HEK293 (cell line): ENCODE data around the gene GRID2.

ENCODE experiments used
- CTCF ChIA-PET: fragments of 350-600 bp; formaldehyde crosslinking; extraction: SDS; loops from one replicate; lab custom pipeline; 2021; ENCODE audit warnings: antibody characterized with exemption; lab: Yijun Ruan, JAX
- POLR2A ChIA-PET: fragments of 300-600 bp; formaldehyde crosslinking; extraction: SDS; loops from one replicate; lab custom pipeline; 2020; ENCODE audit warnings: antibody characterized with exemption, inconsistent platforms; lab: Yijun Ruan, JAX
- H3K27ac ChIP-seq: fragments of 200-500 bp; sonication (Bioruptor generic); 2 replicates; pipeline ENCODE4 v1.5.1; 2014; ENCODE audit warnings: low read depth, low read length, control low read depth, inconsistent platforms; ENCODE audit errors: extremely low read depth
- H3K36me3 ChIP-seq, 2 experiments: fragments of 200-500 bp in 1 of 2; sonication (Bioruptor generic) in 1 of 2; 1 replicate in 1 of 2; 2 replicates in 1 of 2; pipeline ENCODE4 v1.5.1; 2014 to 2017; ENCODE audit warnings: inconsistent platforms in 2 of 2, low read length in 2 of 2; ENCODE audit not compliant: control insufficient read depth in 2 of 2, insufficient read depth in 1 of 2
- H3K4me1 ChIP-seq: fragments of 200-500 bp; sonication (Bioruptor generic); 2 replicates; pipeline ENCODE4 v1.5.1; 2014; ENCODE audit warnings: mild to moderate bottlenecking, low read length, inconsistent platforms; ENCODE audit not compliant: control insufficient read depth, insufficient read depth
- H3K4me3 ChIP-seq: 2 replicates; pipeline ENCODE4 v1.5.1; 2011; ENCODE audit warnings: low read depth, mild to moderate bottlenecking, control low read depth, low read length, moderate library complexity
- H3K9me3 ChIP-seq: fragments of 200-500 bp; sonication (Bioruptor generic); 2 replicates; pipeline ENCODE4 v1.5.1; 2014; ENCODE audit warnings: low read depth, low read length, inconsistent platforms; ENCODE audit not compliant: control insufficient read depth, insufficient read depth
- BCL11B ChIP-seq: fragments of 450-650 bp; formaldehyde crosslinking; IDR thresholded peaks from 2 replicates; pipeline ENCODE4 v1.5.1; 2016; ENCODE audit warnings: low read depth, missing biosample characterization, missing genetic modification characterization
- GLIS1 ChIP-seq: fragments of 450-650 bp; formaldehyde crosslinking; IDR thresholded peaks from 2 replicates; pipeline ENCODE4 v1.5.1; 2016; ENCODE audit warnings: missing biosample characterization, missing genetic modification characterization
- MYNN ChIP-seq: fragments of 450-650 bp; formaldehyde crosslinking; IDR thresholded peaks from 2 replicates; pipeline ENCODE4 v1.5.1; 2016; ENCODE audit warnings: missing biosample characterization, missing genetic modification characterization, borderline replicate concordance
- OVOL3 ChIP-seq: fragments of 450-650 bp; formaldehyde crosslinking; IDR thresholded peaks from 2 replicates; pipeline ENCODE4 v1.5.1; 2016; ENCODE audit warnings: missing biosample characterization, missing genetic modification characterization
- PRDM4 ChIP-seq: fragments of 450-650 bp; formaldehyde crosslinking; IDR thresholded peaks from 2 replicates; pipeline ENCODE4 v1.5.1; 2017; ENCODE audit warnings: missing biosample characterization, missing genetic modification characterization
- WT1 ChIP-seq: fragments of 450-650 bp; formaldehyde crosslinking; IDR thresholded peaks from 2 replicates; pipeline ENCODE4 v1.5.1; 2016; ENCODE audit warnings: missing biosample characterization, missing genetic modification characterization
- ZBTB1 ChIP-seq: fragments of 450-650 bp; formaldehyde crosslinking; IDR thresholded peaks from 2 replicates; pipeline ENCODE4 v1.5.1; 2016; ENCODE audit warnings: missing biosample characterization, missing genetic modification characterization
- ZFHX2 ChIP-seq: fragments of 450-650 bp; formaldehyde crosslinking; conservative IDR thresholded peaks from 2 replicates; pipeline ENCODE4 v1.5.1; 2016; ENCODE audit warnings: missing biosample characterization, missing genetic modification characterization
- ZNF16 ChIP-seq: fragments of 450-650 bp; formaldehyde crosslinking; IDR thresholded peaks from 2 replicates; pipeline ENCODE4 v1.5.1; 2016; ENCODE audit warnings: low read depth, missing biosample characterization, missing genetic modification characterization
- ZNF2 ChIP-seq: fragments of 450-650 bp; formaldehyde crosslinking; IDR thresholded peaks from 2 replicates; pipeline ENCODE4 v1.5.1; 2016; ENCODE audit warnings: missing biosample characterization, missing genetic modification characterization
- ZNF24 ChIP-seq: fragments of 450-650 bp; formaldehyde crosslinking; IDR thresholded peaks from 2 replicates; pipeline ENCODE4 v1.5.1; 2016; ENCODE audit warnings: missing biosample characterization, missing genetic modification characterization
- ZNF394 ChIP-seq: fragments of 450-650 bp; formaldehyde crosslinking; IDR thresholded peaks from 2 replicates; pipeline ENCODE4 v1.5.1; 2016; ENCODE audit warnings: missing biosample characterization, missing genetic modification characterization, mild to moderate bottlenecking, moderate library complexity, borderline replicate concordance
- ZNF423 ChIP-seq: fragments of 450-650 bp; formaldehyde crosslinking; IDR thresholded peaks from 2 replicates; pipeline ENCODE4 v1.5.1; 2016; ENCODE audit warnings: missing biosample characterization, missing genetic modification characterization
- ZNF449 ChIP-seq: fragments of 450-650 bp; formaldehyde crosslinking; IDR thresholded peaks from 2 replicates; pipeline ENCODE4 v1.5.1; 2017; ENCODE audit warnings: missing biosample characterization, mild to moderate bottlenecking, missing genetic modification characterization, moderate library complexity
- ZNF529 ChIP-seq: fragments of 450-650 bp; formaldehyde crosslinking; IDR thresholded peaks from 2 replicates; pipeline ENCODE4 v1.5.1; 2017; ENCODE audit warnings: missing genetic modification characterization, missing biosample characterization; ENCODE audit not compliant: insufficient replicate concordance
- ZNF548 ChIP-seq: fragments of 450-650 bp; formaldehyde crosslinking; IDR thresholded peaks from 2 replicates; pipeline ENCODE4 v1.5.1; 2016; ENCODE audit warnings: missing biosample characterization, missing genetic modification characterization
- ZNF629 ChIP-seq: fragments of 450-650 bp; formaldehyde crosslinking; IDR thresholded peaks from 2 replicates; pipeline ENCODE4 v1.5.1; 2017; ENCODE audit warnings: missing biosample characterization, missing genetic modification characterization
- TF ChIP-seq, protein P1 (sequence below): fragments of 450-650 bp; formaldehyde crosslinking; IDR thresholded peaks from 2 replicates; pipeline ENCODE4 v1.5.1; 2016; ENCODE audit warnings: missing biosample characterization, missing genetic modification characterization

The GRID2 gene

GRCh38 chr4:93448691-93449293, 1145.0 kb downstream of the GRID2 start:
- Histone ChIP-seq H3K4me1 (no peaks in the 10 kb centered on the region), H3K4me3 (no peak overlapping the region), H3K36me3 (no peaks in the 10 kb centered on the region), H3K9me3 (no peaks in the 10 kb centered on the region), H3K27ac (no peak overlapping the region)
- ChIA-PET CTCF (no interaction called here), POLR2A (no interaction called here)
- TF ChIP-seq ZNF423 (tag by site-specific recombination) (no peak), OVOL3 (tag by site-specific recombination) (no peak), ZNF629 (tag by site-specific recombination) (no peak), MYNN (tag by site-specific recombination) (no peak), ZNF449 (tag by site-specific recombination) (no peak), WT1 (tag by site-specific recombination) (no peak), GLIS1 (tag by site-specific recombination) (no peak), ZNF16 (no peak)

- ChIA-PET CTCF (no interaction called here), POLR2A (no interaction called here)
- TF ChIP-seq BCL11B (tag by site-specific recombination) (no peak), ZBTB1 (tag by site-specific recombination) (no peak), ZNF529 (tag by site-specific recombination) (no peak), ZNF548 (tag by site-specific recombination) (no peak), GLIS1 (tag by site-specific recombination) (no peak), ZNF24 (no peak), ZNF394 (tag by site-specific recombination) (no peak), ZNF2 (tag by site-specific recombination) (no peak)
- TF ChIP-seq, protein P1, sequence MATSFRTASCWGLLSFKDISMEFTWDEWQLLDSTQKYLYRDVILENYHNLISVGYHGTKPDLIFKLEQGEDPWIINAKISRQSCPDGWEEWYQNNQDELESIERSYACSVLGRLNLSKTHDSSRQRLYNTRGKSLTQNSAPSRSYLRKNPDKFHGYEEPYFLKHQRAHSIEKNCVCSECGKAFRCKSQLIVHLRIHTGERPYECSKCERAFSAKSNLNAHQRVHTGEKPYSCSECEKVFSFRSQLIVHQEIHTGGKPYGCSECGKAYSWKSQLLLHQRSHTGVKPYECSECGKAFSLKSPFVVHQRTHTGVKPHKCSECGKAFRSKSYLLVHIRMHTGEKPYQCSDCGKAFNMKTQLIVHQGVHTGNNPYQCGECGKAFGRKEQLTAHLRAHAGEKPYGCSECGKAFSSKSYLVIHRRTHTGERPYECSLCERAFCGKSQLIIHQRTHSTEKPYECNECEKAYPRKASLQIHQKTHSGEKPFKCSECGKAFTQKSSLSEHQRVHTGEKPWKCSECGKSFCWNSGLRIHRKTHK (tag by site-specific recombination), result no peak
Observed at GRCh38 chr4:93451954-93452353, 1148.2 kb downstream of the GRID2 start.

GRCh38 chr4:93461541-93461940, 1157.8 kb downstream of the GRID2 start:
- Histone ChIP-seq H3K27ac (no peak overlapping the region), H3K4me3 (no peak overlapping the region), H3K9me3 (no peaks in the 10 kb centered on the region), H3K36me3 (no peaks in the 10 kb centered on the region), H3K4me1 (no peaks in the 10 kb centered on the region)
- ChIA-PET CTCF (no interaction called here), POLR2A (no interaction called here)
- TF ChIP-seq PRDM4 (tag by site-specific recombination) (no peak), ZFHX2 (tag by site-specific recombination) (no peak)

More at GRCh38 chr4:93451954-93452353, 1148.2 kb downstream of the GRID2 start:
- no peaks in the 10 kb centered on the region for H3K9me3 ChIP-seq
- H3K36me3 ChIP-seq, result no peaks in the 10 kb centered on the region
- H3K4me3 ChIP-seq, result no peak overlapping the region
- no peak overlapping the region for H3K27ac ChIP-seq
- no peaks in the 10 kb centered on the region for H3K4me1 ChIP-seq
